ENCODE measurements around the gene C3orf20. TPM values are rescaled to one million over a fixed set of nuclear protein-coding genes. Genes with fewer than 3 reads are reported as not detected.

C3orf20 gene
- total and polyA plus RNA-seq, 9 of the 15 experiments (the other 6 are each of a cell fraction or from before 2014, with no cell fraction given): 0.04 TPM; not detected in 8

DNA sequence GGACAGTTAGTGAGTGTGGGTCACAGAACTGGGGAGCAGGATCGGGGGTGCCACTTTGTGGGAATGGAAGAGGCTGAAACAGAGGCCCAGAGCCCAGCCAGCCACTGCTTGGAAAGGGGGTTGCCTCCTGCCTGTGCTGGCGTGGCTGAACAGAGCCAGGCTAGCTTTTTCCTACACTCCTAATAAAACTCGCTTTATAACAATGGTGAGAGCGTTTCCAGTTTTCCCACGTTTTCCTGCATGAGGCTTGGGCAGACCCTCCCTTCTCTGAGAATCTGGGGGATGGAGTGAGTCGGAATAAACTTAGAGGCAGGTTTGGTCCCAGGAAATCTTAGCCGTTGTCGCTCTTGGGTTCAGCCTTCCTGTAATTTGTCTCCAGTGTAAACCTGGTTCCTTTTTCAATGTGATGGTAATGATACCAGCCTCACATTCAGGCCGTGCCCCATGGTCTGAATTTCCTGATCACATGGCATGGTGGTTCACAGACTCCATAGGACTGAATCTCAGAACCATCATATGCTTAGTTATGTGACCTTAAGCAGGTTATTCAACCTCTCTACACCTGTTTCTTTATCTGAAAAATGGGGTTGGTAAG, 137.4 kb downstream of the C3orf20 start (continued):
- TF ChIP-seq, protein P1, sequence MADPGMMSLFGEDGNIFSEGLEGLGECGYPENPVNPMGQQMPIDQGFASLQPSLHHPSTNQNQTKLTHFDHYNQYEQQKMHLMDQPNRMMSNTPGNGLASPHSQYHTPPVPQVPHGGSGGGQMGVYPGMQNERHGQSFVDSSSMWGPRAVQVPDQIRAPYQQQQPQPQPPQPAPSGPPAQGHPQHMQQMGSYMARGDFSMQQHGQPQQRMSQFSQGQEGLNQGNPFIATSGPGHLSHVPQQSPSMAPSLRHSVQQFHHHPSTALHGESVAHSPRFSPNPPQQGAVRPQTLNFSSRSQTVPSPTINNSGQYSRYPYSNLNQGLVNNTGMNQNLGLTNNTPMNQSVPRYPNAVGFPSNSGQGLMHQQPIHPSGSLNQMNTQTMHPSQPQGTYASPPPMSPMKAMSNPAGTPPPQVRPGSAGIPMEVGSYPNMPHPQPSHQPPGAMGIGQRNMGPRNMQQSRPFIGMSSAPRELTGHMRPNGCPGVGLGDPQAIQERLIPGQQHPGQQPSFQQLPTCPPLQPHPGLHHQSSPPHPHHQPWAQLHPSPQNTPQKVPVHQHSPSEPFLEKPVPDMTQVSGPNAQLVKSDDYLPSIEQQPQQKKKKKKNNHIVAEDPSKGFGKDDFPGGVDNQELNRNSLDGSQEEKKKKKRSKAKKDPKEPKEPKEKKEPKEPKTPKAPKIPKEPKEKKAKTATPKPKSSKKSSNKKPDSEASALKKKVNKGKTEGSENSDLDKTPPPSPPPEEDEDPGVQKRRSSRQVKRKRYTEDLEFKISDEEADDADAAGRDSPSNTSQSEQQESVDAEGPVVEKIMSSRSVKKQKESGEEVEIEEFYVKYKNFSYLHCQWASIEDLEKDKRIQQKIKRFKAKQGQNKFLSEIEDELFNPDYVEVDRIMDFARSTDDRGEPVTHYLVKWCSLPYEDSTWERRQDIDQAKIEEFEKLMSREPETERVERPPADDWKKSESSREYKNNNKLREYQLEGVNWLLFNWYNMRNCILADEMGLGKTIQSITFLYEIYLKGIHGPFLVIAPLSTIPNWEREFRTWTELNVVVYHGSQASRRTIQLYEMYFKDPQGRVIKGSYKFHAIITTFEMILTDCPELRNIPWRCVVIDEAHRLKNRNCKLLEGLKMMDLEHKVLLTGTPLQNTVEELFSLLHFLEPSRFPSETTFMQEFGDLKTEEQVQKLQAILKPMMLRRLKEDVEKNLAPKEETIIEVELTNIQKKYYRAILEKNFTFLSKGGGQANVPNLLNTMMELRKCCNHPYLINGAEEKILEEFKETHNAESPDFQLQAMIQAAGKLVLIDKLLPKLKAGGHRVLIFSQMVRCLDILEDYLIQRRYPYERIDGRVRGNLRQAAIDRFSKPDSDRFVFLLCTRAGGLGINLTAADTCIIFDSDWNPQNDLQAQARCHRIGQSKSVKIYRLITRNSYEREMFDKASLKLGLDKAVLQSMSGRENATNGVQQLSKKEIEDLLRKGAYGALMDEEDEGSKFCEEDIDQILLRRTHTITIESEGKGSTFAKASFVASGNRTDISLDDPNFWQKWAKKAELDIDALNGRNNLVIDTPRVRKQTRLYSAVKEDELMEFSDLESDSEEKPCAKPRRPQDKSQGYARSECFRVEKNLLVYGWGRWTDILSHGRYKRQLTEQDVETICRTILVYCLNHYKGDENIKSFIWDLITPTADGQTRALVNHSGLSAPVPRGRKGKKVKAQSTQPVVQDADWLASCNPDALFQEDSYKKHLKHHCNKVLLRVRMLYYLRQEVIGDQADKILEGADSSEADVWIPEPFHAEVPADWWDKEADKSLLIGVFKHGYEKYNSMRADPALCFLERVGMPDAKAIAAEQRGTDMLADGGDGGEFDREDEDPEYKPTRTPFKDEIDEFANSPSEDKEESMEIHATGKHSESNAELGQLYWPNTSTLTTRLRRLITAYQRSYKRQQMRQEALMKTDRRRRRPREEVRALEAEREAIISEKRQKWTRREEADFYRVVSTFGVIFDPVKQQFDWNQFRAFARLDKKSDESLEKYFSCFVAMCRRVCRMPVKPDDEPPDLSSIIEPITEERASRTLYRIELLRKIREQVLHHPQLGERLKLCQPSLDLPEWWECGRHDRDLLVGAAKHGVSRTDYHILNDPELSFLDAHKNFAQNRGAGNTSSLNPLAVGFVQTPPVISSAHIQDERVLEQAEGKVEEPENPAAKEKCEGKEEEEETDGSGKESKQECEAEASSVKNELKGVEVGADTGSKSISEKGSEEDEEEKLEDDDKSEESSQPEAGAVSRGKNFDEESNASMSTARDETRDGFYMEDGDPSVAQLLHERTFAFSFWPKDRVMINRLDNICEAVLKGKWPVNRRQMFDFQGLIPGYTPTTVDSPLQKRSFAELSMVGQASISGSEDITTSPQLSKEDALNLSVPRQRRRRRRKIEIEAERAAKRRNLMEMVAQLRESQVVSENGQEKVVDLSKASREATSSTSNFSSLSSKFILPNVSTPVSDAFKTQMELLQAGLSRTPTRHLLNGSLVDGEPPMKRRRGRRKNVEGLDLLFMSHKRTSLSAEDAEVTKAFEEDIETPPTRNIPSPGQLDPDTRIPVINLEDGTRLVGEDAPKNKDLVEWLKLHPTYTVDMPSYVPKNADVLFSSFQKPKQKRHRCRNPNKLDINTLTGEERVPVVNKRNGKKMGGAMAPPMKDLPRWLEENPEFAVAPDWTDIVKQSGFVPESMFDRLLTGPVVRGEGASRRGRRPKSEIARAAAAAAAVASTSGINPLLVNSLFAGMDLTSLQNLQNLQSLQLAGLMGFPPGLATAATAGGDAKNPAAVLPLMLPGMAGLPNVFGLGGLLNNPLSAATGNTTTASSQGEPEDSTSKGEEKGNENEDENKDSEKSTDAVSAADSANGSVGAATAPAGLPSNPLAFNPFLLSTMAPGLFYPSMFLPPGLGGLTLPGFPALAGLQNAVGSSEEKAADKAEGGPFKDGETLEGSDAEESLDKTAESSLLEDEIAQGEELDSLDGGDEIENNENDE (IDR thresholded peaks at IDR 0.05; ENCODE audit: low read depth, low read length): no peak
- TF ChIP-seq, protein P2, sequence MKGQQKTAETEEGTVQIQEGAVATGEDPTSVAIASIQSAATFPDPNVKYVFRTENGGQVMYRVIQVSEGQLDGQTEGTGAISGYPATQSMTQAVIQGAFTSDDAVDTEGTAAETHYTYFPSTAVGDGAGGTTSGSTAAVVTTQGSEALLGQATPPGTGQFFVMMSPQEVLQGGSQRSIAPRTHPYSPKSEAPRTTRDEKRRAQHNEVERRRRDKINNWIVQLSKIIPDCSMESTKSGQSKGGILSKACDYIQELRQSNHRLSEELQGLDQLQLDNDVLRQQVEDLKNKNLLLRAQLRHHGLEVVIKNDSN (CRISPR knock-in tag; IDR thresholded peaks at IDR 0.05): no peak
- TF ChIP-seq POLR2A (conservative IDR thresholded peaks at IDR 0.05): no peak
- TF ChIP-seq FIP1L1 (IDR thresholded peaks at IDR 0.05; ENCODE audit: low read depth, low read length, poor library complexity, severe bottlenecking): no peak
